HG03039 (cell line): ENCODE measurements around the gene MLKL.

ENCODE experiments used
- ATAC-seq: cut with Tn5 transposase; IDR thresholded peaks from one replicate; pipeline ENCODE4 v1.9.1; 2021; ENCODE audit warnings: mild to moderate bottlenecking, moderate library complexity; ENCODE audit not compliant: unreplicated experiment

MLKL gene

DNA sequence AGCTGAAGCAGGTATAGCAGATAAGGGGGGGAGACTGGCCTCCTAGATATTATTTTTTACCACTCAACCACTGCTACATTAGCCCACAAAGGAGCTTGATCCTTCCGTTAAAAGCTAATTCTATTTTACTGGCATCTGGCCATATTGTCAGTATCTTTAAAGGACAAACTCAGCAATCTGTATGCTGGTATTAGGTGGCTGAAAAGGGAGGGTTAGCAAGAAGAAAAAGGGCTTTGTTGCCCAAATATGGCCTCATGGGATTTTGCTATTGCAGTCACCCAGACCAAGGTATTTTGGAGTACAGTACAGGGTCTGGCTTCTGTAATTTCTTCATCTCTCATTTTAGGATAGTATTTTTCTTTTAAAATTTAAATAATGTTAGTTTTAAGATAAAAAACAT is 48.4 kb downstream of the MLKL start:
- no peak for ATAC-seq

- ATAC-seq, result no peak
These were observed 48.8 kb downstream of the MLKL start for GRCh38 chr16:74651841-74652240.

- no peak for ATAC-seq
These were observed 49.6 kb downstream of the MLKL start for GRCh38 chr16:74650966-74651567.

- no peak for ATAC-seq
These were observed 50.7 kb downstream of the MLKL start for GRCh38 chr16:74649839-74650504.

DNA sequence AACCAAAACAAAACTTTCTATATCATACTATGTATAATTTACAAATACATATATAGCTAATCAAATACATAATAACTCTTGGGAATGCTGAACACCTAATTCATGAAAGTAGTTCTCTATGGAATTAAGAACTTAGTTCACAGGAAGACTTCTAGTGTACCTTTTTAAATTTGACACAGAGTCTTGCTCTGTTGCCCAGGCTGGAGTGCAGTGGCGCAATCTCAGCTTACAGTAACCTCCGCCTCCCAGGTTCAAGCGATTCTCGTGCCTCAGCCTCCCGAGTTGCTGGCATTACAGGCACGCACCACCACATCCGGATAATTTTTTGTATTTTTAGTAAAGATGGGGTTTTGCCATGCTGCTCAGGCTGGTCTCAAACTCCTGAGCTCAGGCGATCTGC is 58.7 kb downstream of the MLKL start:
- ATAC-seq, result no peak

- no peak for ATAC-seq
These were observed 62.8 kb downstream of the MLKL start for GRCh38 chr16:74637742-74638453.

DNA sequence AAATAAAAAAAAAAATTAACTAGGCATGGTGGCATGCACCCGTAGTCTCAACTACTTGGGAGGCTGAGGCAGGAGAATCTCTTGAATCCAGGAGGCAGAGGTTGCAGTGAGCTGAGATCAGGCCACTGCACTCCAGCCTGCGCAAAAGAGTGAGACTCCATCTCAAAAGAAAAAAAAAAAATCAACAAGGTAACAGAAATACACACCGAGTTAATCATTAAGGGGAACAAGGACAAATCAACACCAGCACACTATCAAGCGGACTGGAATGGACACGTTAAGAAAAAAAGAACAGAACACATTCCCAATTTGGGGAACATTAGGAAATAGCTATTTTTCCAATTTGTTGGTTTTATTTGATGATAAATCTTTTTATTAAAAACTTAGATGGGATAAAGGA is 65.4 kb downstream of the MLKL start:
- no peak for ATAC-seq

- ATAC-seq, result no peak
These were observed 67.0 kb downstream of the MLKL start for GRCh38 chr16:74633686-74634085.

- no peak for ATAC-seq
These were observed 73.0 kb downstream of the MLKL start for GRCh38 chr16:74627506-74628220.

GRCh38 chr16:74626741-74627416 is 73.8 kb downstream of the MLKL start:
- no peak for ATAC-seq

DNA sequence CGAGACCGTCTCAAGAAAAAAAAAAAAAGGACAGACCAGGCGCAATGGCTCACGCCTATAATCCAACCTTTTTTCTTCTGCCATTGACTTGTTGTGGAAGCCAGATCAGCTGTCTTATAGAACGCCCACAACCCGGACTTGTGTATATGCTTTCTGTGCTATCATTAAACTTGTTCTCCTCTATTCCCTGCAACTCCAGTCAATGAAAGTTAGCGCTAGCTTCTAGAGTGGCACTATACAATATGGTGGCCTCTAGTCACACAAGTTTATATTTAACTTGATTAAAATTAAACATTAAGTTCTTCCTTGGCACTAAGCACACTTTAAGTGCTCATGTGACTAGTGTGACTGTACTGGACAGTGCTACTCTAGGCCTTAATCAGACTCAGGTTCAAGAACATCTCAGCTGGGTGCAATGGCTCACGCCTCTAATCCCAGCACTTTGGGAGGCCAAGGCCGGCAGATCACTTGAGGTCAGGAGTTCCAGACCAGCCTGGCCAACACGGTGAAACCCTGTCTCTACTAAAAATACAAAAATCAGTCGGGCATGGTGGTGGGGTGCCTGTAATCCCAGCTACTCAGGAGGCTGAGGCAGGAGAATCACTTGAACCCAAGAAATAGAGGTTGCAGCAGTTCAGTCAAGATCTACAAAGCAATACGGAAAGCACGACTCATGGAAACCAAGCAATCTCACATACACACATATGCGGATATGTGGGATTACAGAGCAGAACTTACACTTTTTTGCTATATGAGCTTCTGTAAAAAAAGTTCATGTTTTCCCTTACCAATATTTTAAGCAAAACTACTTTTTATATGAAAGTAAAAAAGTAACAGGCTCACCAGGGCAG is 74.9 kb downstream of the MLKL start:
- ATAC-seq, result no peak

- ATAC-seq, result no peak
These were observed 76.8 kb downstream of the MLKL start for GRCh38 chr16:74623839-74624235.

GRCh38 chr16:74623214-74623838 is 77.3 kb downstream of the MLKL start:
- no peak for ATAC-seq

- ATAC-seq, result no peak
These were observed 78.7 kb downstream of the MLKL start for GRCh38 chr16:74622005-74622404.
